Spleen (tissue), 7 donors: ENCODE measurements around the gene ZNF618.

ENCODE experiments used
- CTCF ChIP-seq, 11 experiments: fragments of 200-600 bp in 7 of 11; fragments of 450-650 bp in 4 of 11; sonication (generic) in 4 of 11; IDR thresholded peaks in 8 of 11; conservative IDR thresholded peaks in 3 of 11; 1 replicate in 7 of 11; 2 replicates in 4 of 11; pipeline versions ENCODE4 v1.4.0 to v1.8.0; 2016 to 2021; ENCODE audit warnings: antibody characterized with exemption in 11 of 11, inconsistent platforms in 4 of 11, mild to moderate bottlenecking in 1 of 11
- POLR2A ChIP-seq, 3 donors: fragments of 450-650 bp; IDR thresholded peaks; one replicate each; pipeline ENCODE4 v1.5.1; 2017; ENCODE audit warnings: antibody characterized with exemption in 3 of 3, mild to moderate bottlenecking in 1 of 3
- POLR2AphosphoS5 ChIP-seq, 3 donors: sonication (generic); formaldehyde crosslinking; IDR thresholded peaks; one replicate each; pipeline ENCODE4 v1.5.1; 2017; ENCODE audit warnings: antibody characterized with exemption in 3 of 3
- donor health status: DM: no; HTN: no; CAD: no; lungs with moderate emphysema.
- donor health status: DM: no; HTN: no; CAD: no.
- donor health status: DM: no; HTN: no; CAD: no.

- no peak for TF ChIP-seq POLR2A (IDR thresholded peaks at IDR 0.05)
- no peak for TF ChIP-seq CTCF (IDR thresholded peaks at IDR 0.05 in 8 of 11, conservative IDR thresholded peaks at IDR 0.05 in 3 of 11)
- TF ChIP-seq POLR2AphosphoS5 (IDR thresholded peaks at IDR 0.05): no peak
These were observed 110.8 kb downstream of the ZNF618 start for GRCh38 chr9:113986931-113987330.
